CD8-positive, alpha-beta memory T cell (primary cell): ENCODE data around the gene TRIM75. TPM values are rescaled to one million over a fixed set of nuclear protein-coding genes. Genes with fewer than 3 reads are reported as not detected.
A peak's percentile ranks its signal among the peaks of the same experiment; 100 is the strongest.
"Not testable (repeated sequence)": the region's sequence is repeated elsewhere in the genome, so short reads cannot be mapped to it uniquely, and the experiment has no call there.

ENCODE experiments used
- CTCF ChIA-PET: fragments of 350-600 bp; sonication (Branson Sonifier 250); formaldehyde crosslinking; loops from one replicate; lab custom pipeline; 2021; ENCODE audit warnings: antibody characterized with exemption; lab: Charles Lee
- POLR2A ChIA-PET: fragments of 350-600 bp; sonication (Branson Sonifier 250); formaldehyde crosslinking; loops from one replicate; lab custom pipeline; 2021; ENCODE audit warnings: antibody characterized with exemption; lab: Charles Lee
- DNase-seq, 5 donors: peaks; one replicate each; pipeline versions ENCODE4 v3.0.0 to v3.0.0-alpha.2; 2020 to 2022; ENCODE audit warnings: mixed read lengths in 1 of 5
- H3K27ac ChIP-seq: one replicate; pipeline ENCODE4 v1.7.0; 2013; ENCODE audit warnings: low read depth, mild to moderate bottlenecking, low read length, moderate library complexity
- H3K27me3 ChIP-seq: 2 replicates; pipeline ENCODE4 v1.7.0; 2013; ENCODE audit warnings: low read length, mild to moderate bottlenecking; ENCODE audit not compliant: insufficient read depth, poor library complexity, severe bottlenecking
- H3K36me3 ChIP-seq: 2 replicates; pipeline ENCODE4 v1.7.0; 2013; ENCODE audit warnings: mild to moderate bottlenecking, low read length, moderate library complexity; ENCODE audit not compliant: insufficient read depth
- H3K4me1 ChIP-seq: 2 replicates; pipeline ENCODE4 v1.7.0; 2013; ENCODE audit warnings: mild to moderate bottlenecking, low read length, moderate library complexity; ENCODE audit not compliant: insufficient read depth
- H3K4me3 ChIP-seq: 2 replicates; pipeline ENCODE4 v1.7.0; 2013; ENCODE audit warnings: mild to moderate bottlenecking, low read length
- H3K9me3 ChIP-seq: 2 replicates; pipeline ENCODE4 v1.7.0; 2013; ENCODE audit warnings: mild to moderate bottlenecking, low read length
- H3K27ac Mint-ChIP-seq, 8 donors: one replicate each; pipeline ENCODE4 v1.8.0; 2020 to 2021; ENCODE audit warnings: mixed read lengths in 8 of 8, mild to moderate bottlenecking in 6 of 8, inconsistent platforms in 3 of 8, moderate library complexity in 3 of 8
- H3K27me3 Mint-ChIP-seq, 2 donors: one replicate each; pipeline ENCODE4 v1.8.0; 2020 to 2021; ENCODE audit warnings: mixed read lengths in 2 of 2, mild to moderate bottlenecking in 1 of 2, moderate library complexity in 1 of 2
- H3K36me3 Mint-ChIP-seq, 3 donors: one replicate each; pipeline ENCODE4 v1.8.0; 2020 to 2021; ENCODE audit warnings: mixed read lengths in 3 of 3, inconsistent platforms in 1 of 3, mild to moderate bottlenecking in 1 of 3
- H3K4me1 Mint-ChIP-seq, 3 donors: one replicate each; pipeline ENCODE4 v1.8.0; 2020 to 2021; ENCODE audit warnings: mixed read lengths in 3 of 3, inconsistent platforms in 1 of 3, mild to moderate bottlenecking in 1 of 3
- H3K4me3 Mint-ChIP-seq, 7 donors: one replicate each; pipeline ENCODE4 v1.8.0; 2020 to 2021; ENCODE audit warnings: mixed read lengths in 7 of 7, mild to moderate bottlenecking in 6 of 7, moderate library complexity in 4 of 7, inconsistent platforms in 2 of 7
- H3K9me3 Mint-ChIP-seq, 5 donors: one replicate each; pipeline ENCODE4 v1.8.0; 2020 to 2022; ENCODE audit warnings: mixed read lengths in 5 of 5, mild to moderate bottlenecking in 3 of 5, moderate library complexity in 2 of 5, inconsistent platforms in 1 of 5
- polyA plus RNA-seq: library from polyadenylated mRNA; unstranded; fragments of 300-500 nt; fragmentation: Illumina TruSeq; gene quantifications from one replicate; pipeline ENCODE4 v1.2.3, GENCODE V29; 2021
- total RNA-seq, 2 experiments: library from RNA; stranded (reverse); gene quantifications; one replicate each; pipeline ENCODE4 v1.2.3, GENCODE V29; 2021

TRIM75 gene
- total and polyA plus RNA-seq, 3 experiments from 2014 or later, result not detected

DNA sequence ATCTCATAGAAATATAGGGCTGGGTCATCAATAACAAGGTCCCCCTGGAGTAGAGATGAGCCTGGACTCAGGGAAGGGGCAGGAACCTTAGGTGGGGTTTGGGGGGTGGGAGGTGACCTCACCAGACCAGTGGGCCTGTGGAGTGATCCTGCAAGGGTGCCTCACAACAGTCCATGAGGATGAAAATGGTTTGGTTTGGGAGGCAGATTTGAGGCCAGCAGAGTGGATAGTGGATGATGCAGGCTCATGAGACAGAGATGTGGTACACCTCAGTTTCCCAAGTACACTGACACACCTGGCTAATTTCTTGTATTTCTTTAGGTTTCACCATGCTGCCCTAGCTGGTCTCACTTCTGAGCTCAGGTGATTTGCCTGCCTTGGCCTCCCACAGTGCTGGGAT, 40.0 kb upstream of the TRIM75 start:
- H3K4me1 Mint-ChIP-seq, result peaks cover 3 to 11% (median 4%) of the 10 kb centered on the region in 3 donors
- no peak overlapping the region for H3K4me3 Mint-ChIP-seq
- no peaks in the 10 kb centered on the region for H3K36me3 Mint-ChIP-seq
- no peaks in the 10 kb centered on the region for H3K9me3 Mint-ChIP-seq
- peaks cover 11 to 15% of the 10 kb centered on the region in 2 donors for H3K27me3 Mint-ChIP-seq
- no peaks in the 10 kb centered on the region for H3K36me3 ChIP-seq
- H3K4me1 ChIP-seq, result no peaks in the 10 kb centered on the region
- ChIA-PET CTCF (no interaction called here), POLR2A (no interaction called here)
- no peak overlapping the region for H3K27ac Mint-ChIP-seq
- no peaks in the 10 kb centered on the region for H3K27me3 ChIP-seq
- H3K9me3 ChIP-seq, result no peaks in the 10 kb centered on the region
- no peak overlapping the region for H3K27ac ChIP-seq
- H3K4me3 ChIP-seq, result no peak overlapping the region
- no peak for DNase-seq

DNA sequence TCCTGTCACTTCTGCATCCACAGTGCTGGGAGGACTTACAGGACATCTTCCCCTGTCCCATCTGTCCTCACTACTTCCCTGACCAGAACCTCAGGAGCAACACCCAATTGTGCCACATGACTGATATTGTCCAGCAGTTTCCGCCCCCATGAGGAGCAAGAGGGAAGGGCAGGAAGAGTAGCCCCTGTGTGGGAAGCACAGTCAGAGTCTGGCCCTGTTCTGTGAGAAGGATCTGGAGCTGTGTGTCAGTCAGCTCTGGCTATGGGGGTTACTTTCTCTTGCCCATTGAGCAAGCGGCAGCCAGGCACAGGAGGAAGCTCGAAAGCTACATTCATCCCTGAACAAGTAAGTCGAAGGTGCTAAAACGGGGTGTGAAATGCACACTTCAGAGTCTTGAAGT, 36.7 kb upstream of the TRIM75 start:
- ChIA-PET POLR2A (no interaction called here), CTCF (interaction anchor here (1.5 kb wide), 1 partner anchor 10 kb away, joined by 4 read pairs; no protein-coding TSS in a partner anchor)
- Mint-ChIP-seq H3K4me1 (peaks cover 3 to 4% (median 4%) of the 10 kb centered on the region in 3 donors), H3K27ac (peak overlapping the region in 1 of 8 donors; percentile 64), H3K9me3 (no peaks in the 10 kb centered on the region), H3K4me3 (peak overlapping the region in 1 of 7 donors; percentile 7), H3K36me3 (no peaks in the 10 kb centered on the region), H3K27me3 (peaks cover 7 to 8% of the 10 kb centered on the region in 2 donors)
- Histone ChIP-seq H3K4me3 (no peak overlapping the region), H3K9me3 (no peaks in the 10 kb centered on the region), H3K36me3 (no peaks in the 10 kb centered on the region), H3K27ac (no peak overlapping the region), H3K27me3 (no peaks in the 10 kb centered on the region), H3K4me1 (no peaks in the 10 kb centered on the region)
- no peak for DNase-seq

DNA sequence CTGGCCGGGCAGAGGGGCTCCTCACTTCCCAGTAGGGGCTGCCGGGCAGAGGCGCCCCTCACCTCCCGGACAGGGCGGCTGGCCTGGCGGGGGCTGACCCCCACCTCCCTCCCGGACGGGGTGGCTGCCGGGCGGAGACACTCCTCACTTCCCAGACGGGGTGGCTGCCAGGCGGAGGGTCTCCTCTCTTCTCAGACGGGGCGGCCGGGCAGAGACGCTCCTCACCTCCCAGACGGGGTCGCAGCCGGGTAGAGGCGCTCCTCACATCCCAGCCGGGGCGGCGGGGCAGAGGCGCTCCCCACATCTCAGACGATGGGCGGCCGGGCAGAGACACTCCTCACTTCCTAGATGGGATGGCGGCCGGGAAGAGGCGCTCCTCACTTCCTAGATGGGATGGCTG, 33.7 kb upstream of the TRIM75 start:
- H3K9me3 Mint-ChIP-seq, H3K27ac Mint-ChIP-seq, POLR2A ChIA-PET, H3K36me3 Mint-ChIP-seq, H3K27me3 Mint-ChIP-seq, H3K4me1 Mint-ChIP-seq, H3K4me1 ChIP-seq, DNase-seq, CTCF ChIA-PET, H3K27me3 ChIP-seq, H3K36me3 ChIP-seq, H3K4me3 ChIP-seq, H3K4me3 Mint-ChIP-seq, H3K9me3 ChIP-seq, H3K27ac ChIP-seq: not testable (repeated sequence)

GRCh38 chr4:165025782-165026181, 27.9 kb upstream of the TRIM75 start:
- H3K4me1 Mint-ChIP-seq, H3K27ac ChIP-seq, H3K9me3 ChIP-seq, H3K27me3 ChIP-seq, CTCF ChIA-PET, POLR2A ChIA-PET, H3K9me3 Mint-ChIP-seq, DNase-seq, H3K4me1 ChIP-seq, H3K4me3 ChIP-seq, H3K27ac Mint-ChIP-seq, H3K36me3 Mint-ChIP-seq, H3K4me3 Mint-ChIP-seq, H3K36me3 ChIP-seq: not testable (repeated sequence)
- H3K27me3 Mint-ChIP-seq, result peaks cover 2 to 16% of the 10 kb centered on the region in 2 donors

GRCh38 chr4:165027762-165028402, 25.8 kb upstream of the TRIM75 start:
- H3K36me3 Mint-ChIP-seq, result no peaks in the 10 kb centered on the region
- DNase-seq, result no peak
- no peaks in the 10 kb centered on the region for H3K4me1 ChIP-seq
- H3K9me3 Mint-ChIP-seq, result peaks cover 0 to 2% (median 0%) of the 10 kb centered on the region in 5 donors
- peaks cover 0 to 16% of the 10 kb centered on the region in 2 donors for H3K27me3 Mint-ChIP-seq
- POLR2A ChIA-PET, result no interaction called here
- H3K4me3 ChIP-seq, result no peak overlapping the region
- no peaks in the 10 kb centered on the region for H3K4me1 Mint-ChIP-seq
- CTCF ChIA-PET, result no interaction called here
- H3K4me3 Mint-ChIP-seq, result no peak overlapping the region
- H3K27ac Mint-ChIP-seq, result no peak overlapping the region
- no peak overlapping the region for H3K27ac ChIP-seq
- no peaks in the 10 kb centered on the region for H3K36me3 ChIP-seq
- no peaks in the 10 kb centered on the region for H3K27me3 ChIP-seq
- H3K9me3 ChIP-seq, result no peaks in the 10 kb centered on the region

- ChIA-PET CTCF (no interaction called here), POLR2A (no interaction called here)
- DNase-seq, result no peak
- Mint-ChIP-seq H3K36me3 (no peaks in the 10 kb centered on the region), H3K27me3 (peaks cover 1 to 8% of the 10 kb centered on the region in 2 donors), H3K9me3 (no peaks in the 10 kb centered on the region), H3K27ac (peak within 1 kb of the TSS in 1 of 8 donors; percentile 54), H3K4me1 (no peaks in the 10 kb centered on the region), H3K4me3 (no peak within 1 kb of the TSS)
- Histone ChIP-seq H3K4me1 (no peaks in the 10 kb centered on the region), H3K9me3 (no peaks in the 10 kb centered on the region), H3K36me3 (no peaks in the 10 kb centered on the region), H3K27me3 (no peaks in the 10 kb centered on the region), H3K27ac (no peak within 1 kb of the TSS), H3K4me3 (no peak within 1 kb of the TSS)
These were observed 22.0 kb upstream of the TRIM75 start, which contains the start of gene TRIM60 for GRCh38 chr4:165031436-165032211. TRIM60 (plus strand) TSS chr4:165031999; CDS start chr4:165040073, 8,074 bp downstream.

- H3K27me3 Mint-ChIP-seq, result peaks cover 5 to 12% of the 10 kb centered on the region in 2 donors
- peak overlapping the region in 1 of 8 donors; percentile 79 for H3K27ac Mint-ChIP-seq
- H3K4me3 ChIP-seq, result no peak overlapping the region
- H3K36me3 ChIP-seq, result no peaks in the 10 kb centered on the region
- H3K27ac ChIP-seq, result no peak overlapping the region
- H3K4me1 Mint-ChIP-seq, result no peaks in the 10 kb centered on the region
- no peaks in the 10 kb centered on the region for H3K9me3 Mint-ChIP-seq
- no peaks in the 10 kb centered on the region for H3K4me1 ChIP-seq
- no peaks in the 10 kb centered on the region for H3K27me3 ChIP-seq
- DNase-seq, result no peak
- H3K9me3 ChIP-seq, result no peaks in the 10 kb centered on the region
- no peaks in the 10 kb centered on the region for H3K36me3 Mint-ChIP-seq
- CTCF ChIA-PET, result no interaction called here
- POLR2A ChIA-PET, result no interaction called here
- no peak overlapping the region for H3K4me3 Mint-ChIP-seq
These were observed 5.5 kb upstream of the TRIM75 start for GRCh38 chr4:165048170-165048569.

DNA sequence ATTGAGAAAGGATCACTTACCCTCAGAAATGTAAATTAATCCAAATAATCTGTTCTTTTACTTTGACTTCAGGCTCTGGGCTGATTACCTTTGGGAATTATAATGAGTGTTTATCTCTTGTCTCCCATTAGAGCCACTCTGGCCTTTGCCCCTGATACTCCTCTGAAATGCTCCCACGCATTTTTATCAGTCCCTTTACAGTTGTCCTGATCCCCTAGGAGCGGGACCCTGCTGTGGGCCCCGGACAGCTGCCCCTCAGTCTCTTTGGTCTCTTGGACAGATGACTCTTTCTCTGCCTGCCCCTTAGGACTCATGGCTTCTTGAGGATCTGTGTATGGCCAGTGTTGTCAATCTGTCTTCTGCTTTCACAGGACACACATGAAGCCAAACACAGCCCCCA, 1.0 kb upstream of the TRIM75 start:
- Mint-ChIP-seq H3K27ac (peak overlapping the region in 1 of 8 donors; percentile 9), H3K4me3 (no peak overlapping the region), H3K9me3 (no peaks in the 10 kb centered on the region), H3K4me1 (no peaks in the 10 kb centered on the region), H3K27me3 (peaks cover 3 to 7% of the 10 kb centered on the region in 2 donors), H3K36me3 (no peaks in the 10 kb centered on the region)
- no peak for DNase-seq
- no peaks in the 10 kb centered on the region for H3K9me3 ChIP-seq
- H3K4me3 ChIP-seq, result no peak overlapping the region
- no peaks in the 10 kb centered on the region for H3K4me1 ChIP-seq
- H3K27me3 ChIP-seq, result no peaks in the 10 kb centered on the region
- CTCF ChIA-PET, result no interaction called here
- H3K36me3 ChIP-seq, result no peaks in the 10 kb centered on the region
- POLR2A ChIA-PET, result no interaction called here
- no peak overlapping the region for H3K27ac ChIP-seq
